Left lung (tissue), 10 donors: ENCODE measurements around the gene CARD8. TPM values are rescaled to one million over a fixed set of nuclear protein-coding genes. Genes with fewer than 3 reads are reported as not detected.
A peak's percentile ranks its signal among the peaks of the same experiment; 100 is the strongest.

Source experiments
- ATAC-seq: fragments of 200-7000 bp; cut with Tn5 transposase; one replicate; pipeline ENCODE4 v1.9.1; 2020; ENCODE audit warnings: moderate library complexity
- DNase-seq, 4 donors: peaks; one replicate each; pipeline ENCODE4 v3.0.0-alpha.2; 2013 to 2020
- H3K27ac ChIP-seq, 2 donors: fragments of 200-600 bp; sonication (generic) in 1 of 2; one replicate each; pipeline versions ENCODE4 v1.5.0 to v1.8.0; 2020 to 2021
- H3K27me3 ChIP-seq, 2 donors: fragments of 200-600 bp; sonication (generic) in 1 of 2; one replicate each; pipeline versions ENCODE4 v1.5.0 to v1.8.0; 2020 to 2021
- H3K36me3 ChIP-seq, 2 donors: fragments of 200-600 bp; sonication (generic) in 1 of 2; one replicate each; pipeline versions ENCODE4 v1.5.0 to v1.8.0; 2020 to 2021
- H3K4me1 ChIP-seq, 2 donors: fragments of 200-600 bp; one replicate each; pipeline ENCODE4 v1.8.0; 2021
- H3K4me3 ChIP-seq, 2 donors: fragments of 200-600 bp; sonication (generic) in 1 of 2; one replicate each; pipeline versions ENCODE4 v1.5.0 to v1.8.0; 2020 to 2021; ENCODE audit warnings: mild to moderate bottlenecking in 1 of 2
- H3K9me3 ChIP-seq, 2 donors: fragments of 200-600 bp; sonication (generic) in 1 of 2; one replicate each; pipeline versions ENCODE4 v1.5.0 to v1.8.0; 2020 to 2021
- CTCF ChIP-seq, 2 donors: fragments of 200-600 bp; sonication (generic) in 1 of 2; IDR thresholded peaks; one replicate each; pipeline versions ENCODE4 v1.5.0 to v1.8.0; 2021; ENCODE audit warnings: antibody characterized with exemption in 2 of 2
- intact Hi-C, 2 donors: fragments of 100-400 bp; cut with DNase I; formaldehyde crosslinking; loops; one replicate each; pipeline versions ENCODE4 v1.11.2 to v1.14.2; 2022
- polyA plus RNA-seq, 6 donors: library from polyadenylated mRNA; unstranded; fragments of 120-200 nt; gene quantifications; one replicate each; pipeline ENCODE4 v1.2.1, GENCODE V29; 2013; ENCODE audit not compliant: insufficient read length in 6 of 6
- total RNA-seq, 2 donors: library from RNA; stranded (reverse); fragmentation: NEBNext Ultra II Directional; extraction: Animal tissue kit (Norgen Biotek cat#: 25700); gene quantifications; one replicate each; pipeline ENCODE4 v1.2.1, GENCODE V29; 2021
- donor health status: DM: no; HTN: yes; CAD: no.
- donor health status: DM: no; HTN: no; CAD: no.

CARD8 gene
- total and polyA plus RNA-seq, 8 donors: 51.3 to 92.3 (median 83.0) TPM

- peaks cover 0 to 17% of the 10 kb centered on the region in 2 donors for H3K9me3 ChIP-seq
- TF ChIP-seq CTCF (IDR thresholded peaks at IDR 0.05): no peak
These were observed 29.2 kb upstream of the CARD8 start for GRCh38 chr19:48284896-48285295.

GRCh38 chr19:48283908-48284307 lies 28.2 kb upstream of the CARD8 start:
- Histone ChIP-seq H3K4me3 (no peak overlapping the region), H3K4me1 (no peaks in the 10 kb centered on the region), H3K9me3 (peaks cover 0 to 17% of the 10 kb centered on the region in 2 donors), H3K36me3 (peaks cover 0 to 22% of the 10 kb centered on the region in 2 donors), H3K27me3 (no peaks in the 10 kb centered on the region), H3K27ac (no peak overlapping the region)
- ATAC-seq (no peak), DNase-seq (no peak)
- TF ChIP-seq CTCF (IDR thresholded peaks at IDR 0.05): no peak
- intact Hi-C loops: no loop called here

More at GRCh38 chr19:48284896-48285295, 29.2 kb upstream of the CARD8 start:
- intact Hi-C loops: no loop called here
- ATAC-seq: no peak
- H3K36me3 ChIP-seq: peaks cover 0 to 22% of the 10 kb centered on the region in 2 donors
- H3K4me3 ChIP-seq: no peak overlapping the region
- H3K27me3 ChIP-seq: no peaks in the 10 kb centered on the region
- DNase-seq: no peak
- H3K4me1 ChIP-seq: no peaks in the 10 kb centered on the region
- no peak overlapping the region for H3K27ac ChIP-seq

GRCh38 chr19:48279747-48280146 lies 24.0 kb upstream of the CARD8 start:
- peaks cover 0 to 9% of the 10 kb centered on the region in 2 donors for H3K9me3 ChIP-seq
- no peaks in the 10 kb centered on the region for H3K4me1 ChIP-seq
- H3K27me3 ChIP-seq: no peaks in the 10 kb centered on the region
- no peak overlapping the region for H3K27ac ChIP-seq
- intact Hi-C loops: no loop called here
- ATAC-seq: no peak
- H3K36me3 ChIP-seq: peaks cover 0 to 11% of the 10 kb centered on the region in 2 donors
- no peak for TF ChIP-seq CTCF (IDR thresholded peaks at IDR 0.05)
- peak in 1 of 4 donors; percentile 52 for DNase-seq
- no peak overlapping the region for H3K4me3 ChIP-seq

DNA sequence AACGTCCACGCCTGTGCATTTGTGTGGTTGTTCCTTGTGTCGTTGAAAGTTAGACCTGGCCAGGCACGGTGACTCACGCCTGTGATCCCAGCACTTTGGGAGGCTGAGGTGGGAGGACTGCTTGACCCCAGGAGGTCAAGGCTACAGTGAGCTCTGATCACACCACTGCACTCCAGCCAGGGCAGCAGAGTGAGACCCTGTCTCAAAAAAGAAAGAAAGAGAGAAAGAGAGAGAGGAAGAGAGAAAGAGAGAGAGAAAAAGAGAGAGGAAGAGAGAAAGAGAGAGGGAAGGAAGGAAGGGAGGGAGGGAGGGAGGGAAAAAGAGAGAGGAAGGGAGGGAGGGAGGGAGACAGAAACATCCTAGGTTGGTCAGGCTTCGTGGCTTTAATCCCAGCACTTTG lies 19.2 kb upstream of the CARD8 start:
- Histone ChIP-seq H3K4me3 (no peak overlapping the region), H3K27ac (no peak overlapping the region), H3K36me3 (no peaks in the 10 kb centered on the region), H3K9me3 (no peaks in the 10 kb centered on the region), H3K27me3 (peaks cover 0 to 6% of the 10 kb centered on the region in 2 donors), H3K4me1 (peaks cover 0 to 21% of the 10 kb centered on the region in 2 donors)
- intact Hi-C loops: no loop called here
- ATAC-seq (no peak), DNase-seq (no peak)
- TF ChIP-seq CTCF (IDR thresholded peaks at IDR 0.05): no peak

GRCh38 chr19:48274173-48274572 lies 18.5 kb upstream of the CARD8 start:
- H3K4me3 ChIP-seq: no peak overlapping the region
- no peak for TF ChIP-seq CTCF (IDR thresholded peaks at IDR 0.05)
- intact Hi-C loops: no loop called here
- DNase-seq: no peak
- peaks cover 0 to 23% of the 10 kb centered on the region in 2 donors for H3K4me1 ChIP-seq
- no peak for ATAC-seq
- peaks cover 0 to 6% of the 10 kb centered on the region in 2 donors for H3K27me3 ChIP-seq
- H3K9me3 ChIP-seq: no peaks in the 10 kb centered on the region
- H3K27ac ChIP-seq: no peak overlapping the region
- no peaks in the 10 kb centered on the region for H3K36me3 ChIP-seq
